Keratinocyte (primary cell): Measurements from ENCODE around the gene MIR17HG. TPM values are rescaled to one million over a fixed set of nuclear protein-coding genes. Genes with fewer than 3 reads are reported as not detected.
A peak's percentile ranks its signal among the peaks of the same experiment; 100 is the strongest.

Source experiments
- DNase-seq: peaks from one replicate; pipeline ENCODE4 v3.0.0-alpha.2; 2011; ENCODE audit warnings: low read depth, missing footprints, low spot score
- FAIRE-seq: peaks from 2 replicates; lab custom pipeline; 2011; peaks lifted over from hg19 to GRCh38; lab: Jason Lieb, UNC
- H2AFZ ChIP-seq: 2 replicates; pipeline ENCODE4 v1.6.0; 2012; ENCODE audit warnings: low read length, control low read depth, inconsistent platforms; ENCODE audit not compliant: control insufficient read depth
- H3K27ac ChIP-seq: 2 replicates; pipeline ENCODE4 v1.5.1; 2011; ENCODE audit warnings: low read length; ENCODE audit not compliant: control insufficient read depth, insufficient read depth
- H3K27me3 ChIP-seq: 3 replicates; pipeline ENCODE4 v1.6.0; 2011; ENCODE audit warnings: low read length; ENCODE audit not compliant: control insufficient read depth, insufficient read depth; ENCODE audit errors: extremely low read depth
- H3K36me3 ChIP-seq, 2 experiments: 2 replicates in 1 of 2; 3 replicates in 1 of 2; pipeline ENCODE4 v1.5.1; 2011; ENCODE audit warnings: low read length in 2 of 2, mild to moderate bottlenecking in 1 of 2; ENCODE audit not compliant: control insufficient read depth in 2 of 2, insufficient read depth in 2 of 2; ENCODE audit errors: extremely low read depth in 1 of 2
- H3K4me1 ChIP-seq: 3 replicates; pipeline ENCODE4 v1.5.1; 2011; ENCODE audit warnings: low read length; ENCODE audit not compliant: control insufficient read depth, insufficient read depth; ENCODE audit errors: extremely low read depth
- H3K4me2 ChIP-seq: 3 replicates; pipeline ENCODE4 v1.6.0; 2011; ENCODE audit warnings: low read depth, low read length; ENCODE audit not compliant: control insufficient read depth, insufficient read depth; ENCODE audit errors: extremely low read depth
- H3K4me3 ChIP-seq, 3 experiments: fragments of 200-600 bp in 1 of 3; sonication (generic) in 1 of 3; 2 replicates in 2 of 3; 3 replicates in 1 of 3; pipeline ENCODE4 v1.5.1; 2011 to 2016; ENCODE audit warnings: low read length in 3 of 3, mild to moderate bottlenecking in 3 of 3, control low read depth in 2 of 3, inconsistent platforms in 1 of 3, low read depth in 1 of 3, mixed read lengths in 1 of 3, mixed run types in 1 of 3, moderate library complexity in 1 of 3; ENCODE audit not compliant: control insufficient read depth in 2 of 3, insufficient read depth in 2 of 3; ENCODE audit errors: extremely low read depth in 1 of 3
- H3K79me2 ChIP-seq: 2 replicates; pipeline ENCODE4 v1.6.0; 2012; ENCODE audit warnings: low read length; ENCODE audit not compliant: control insufficient read depth, insufficient read depth
- H3K9ac ChIP-seq: 3 replicates; pipeline ENCODE4 v1.6.0; 2011; ENCODE audit warnings: low read length; ENCODE audit not compliant: control insufficient read depth, insufficient read depth; ENCODE audit errors: extremely low read depth
- H3K9me1 ChIP-seq: 3 replicates; pipeline ENCODE4 v1.6.0; 2011; ENCODE audit warnings: low read length; ENCODE audit not compliant: control insufficient read depth, insufficient read depth; ENCODE audit errors: extremely low read depth
- H3K9me3 ChIP-seq: 2 replicates; pipeline ENCODE4 v1.5.1; 2012; ENCODE audit warnings: low read depth, low read length; ENCODE audit not compliant: control insufficient read depth
- H4K20me1 ChIP-seq: 3 replicates; pipeline ENCODE4 v1.6.0; 2011; ENCODE audit warnings: low read length; ENCODE audit not compliant: control insufficient read depth, insufficient read depth; ENCODE audit errors: extremely low read depth
- EZH2 ChIP-seq: IDR thresholded peaks from one replicate; pipeline ENCODE4 v1.6.1; 2012; ENCODE audit warnings: inconsistent platforms, mild to moderate bottlenecking, low read length, moderate library complexity
- dilution Hi-C: fragments of 300-500 bp; cut with MboI; formaldehyde crosslinking; loops from one replicate; pipeline ENCODE4 v1.7.0; 2020; ENCODE audit warnings: low sequenced_read_pairs; ENCODE audit not compliant: extremely low pct_ligation_motif_present
- polyA plus RNA-seq, 5 experiments: library from polyadenylated mRNA; depleted of rRNA in 3 of 5; stranded (reverse) in 3 of 5; stranded (forward) in 1 of 5; unstranded in 1 of 5; fragments of >200 nt; gene quantifications; 1 replicate in 1 of 5; 2 replicates in 3 of 5; 3 replicates in 1 of 5; pipeline versions ENCODE4 v1.2.1 to v1.2.3, GENCODE V29; 2011 to 2012; ENCODE audit warnings: missing spikeins in 2 of 5, low read depth in 1 of 5, low replicate concordance in 1 of 5
- TF ChIP-seq, protein P1 (sequence below), 3 experiments: IDR thresholded peaks in 1 of 3; conservative IDR thresholded peaks in 1 of 3; optimal IDR thresholded peaks in 1 of 3; 2 replicates in 2 of 3; 3 replicates in 1 of 3; pipeline versions ENCODE3 to v1.5.1; 2011; ENCODE audit warnings: low read length in 3 of 3, mild to moderate bottlenecking in 3 of 3, moderate library complexity in 2 of 3, control low read depth in 1 of 3, inconsistent platforms in 1 of 3; ENCODE audit not compliant: insufficient read depth in 2 of 3; ENCODE audit errors: extremely low read depth in 1 of 3

The MIR17HG gene
- polyA plus RNA-seq, 1 donor (not counting 4 experiments of a cell fraction or from before 2014, with no cell fraction given): 2.9 TPM

DNA sequence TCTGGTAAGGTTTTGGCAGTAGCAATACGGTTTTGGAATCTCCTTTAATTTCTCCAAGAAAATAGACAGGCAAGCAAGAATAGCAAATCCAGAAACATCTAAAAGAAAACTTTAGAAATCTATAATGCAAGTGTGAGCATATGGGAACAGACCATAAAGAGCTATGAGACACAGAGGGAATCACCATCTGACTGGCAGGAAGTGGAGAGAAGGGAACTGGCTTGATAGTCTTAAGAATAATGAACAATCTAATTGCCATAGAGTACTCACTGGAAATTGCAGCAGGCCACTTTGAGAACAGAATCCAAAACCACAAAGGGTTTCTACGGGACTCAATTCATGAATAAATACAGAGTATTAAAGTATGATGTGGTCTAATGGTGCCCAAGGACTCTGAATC, 39.6 kb upstream of the MIR17HG start:
- Histone ChIP-seq H3K79me2 (no peaks in the 10 kb centered on the region), H4K20me1 (no peaks in the 10 kb centered on the region), H3K4me3 (no peak overlapping the region), H3K9me1 (no peaks in the 10 kb centered on the region), H3K4me1 (no peaks in the 10 kb centered on the region), H3K36me3 (no peaks in the 10 kb centered on the region), H3K9ac (no peak overlapping the region), H3K27me3 (no peaks in the 10 kb centered on the region), H3K9me3 (no peaks in the 10 kb centered on the region), H3K4me2 (no peak overlapping the region), H2AFZ (no peak overlapping the region), H3K27ac (no peak overlapping the region)
- TF ChIP-seq, protein P1, sequence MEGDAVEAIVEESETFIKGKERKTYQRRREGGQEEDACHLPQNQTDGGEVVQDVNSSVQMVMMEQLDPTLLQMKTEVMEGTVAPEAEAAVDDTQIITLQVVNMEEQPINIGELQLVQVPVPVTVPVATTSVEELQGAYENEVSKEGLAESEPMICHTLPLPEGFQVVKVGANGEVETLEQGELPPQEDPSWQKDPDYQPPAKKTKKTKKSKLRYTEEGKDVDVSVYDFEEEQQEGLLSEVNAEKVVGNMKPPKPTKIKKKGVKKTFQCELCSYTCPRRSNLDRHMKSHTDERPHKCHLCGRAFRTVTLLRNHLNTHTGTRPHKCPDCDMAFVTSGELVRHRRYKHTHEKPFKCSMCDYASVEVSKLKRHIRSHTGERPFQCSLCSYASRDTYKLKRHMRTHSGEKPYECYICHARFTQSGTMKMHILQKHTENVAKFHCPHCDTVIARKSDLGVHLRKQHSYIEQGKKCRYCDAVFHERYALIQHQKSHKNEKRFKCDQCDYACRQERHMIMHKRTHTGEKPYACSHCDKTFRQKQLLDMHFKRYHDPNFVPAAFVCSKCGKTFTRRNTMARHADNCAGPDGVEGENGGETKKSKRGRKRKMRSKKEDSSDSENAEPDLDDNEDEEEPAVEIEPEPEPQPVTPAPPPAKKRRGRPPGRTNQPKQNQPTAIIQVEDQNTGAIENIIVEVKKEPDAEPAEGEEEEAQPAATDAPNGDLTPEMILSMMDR (optimal IDR thresholded peaks at IDR 0.05 in 1 of 3, IDR thresholded peaks at IDR 0.05 in 1 of 3, conservative IDR thresholded peaks at IDR 0.05 in 1 of 3; ENCODE audit: extremely low read depth in 1 of 3, insufficient read depth in 2 of 3, low read length in 3 of 3): no peak
- no peak for TF ChIP-seq EZH2
- no peak for FAIRE-seq
- dilution Hi-C loops: no loop called here
- DNase-seq: no peak

DNA sequence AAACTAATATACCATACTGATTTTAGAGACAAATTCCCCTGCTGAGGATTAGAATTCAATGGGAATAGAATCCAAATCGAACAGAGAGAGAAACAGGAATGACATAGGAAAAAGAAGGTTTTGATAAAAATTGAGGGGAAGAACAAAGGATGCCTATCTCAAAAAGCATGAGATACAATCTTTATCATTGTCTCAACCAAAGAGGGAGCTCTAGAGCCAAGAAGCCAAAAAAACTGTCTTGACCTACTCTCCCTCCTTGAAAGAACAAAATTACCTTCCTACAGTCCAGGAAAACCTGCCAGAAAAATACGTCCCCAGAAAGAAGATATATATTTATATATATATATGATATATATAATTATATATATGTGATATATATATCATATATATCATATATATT, 39.2 kb upstream of the MIR17HG start:
- FAIRE-seq: no peak
- dilution Hi-C loops: no loop called here

More for the DNA sequence above, 39.2 kb upstream of the MIR17HG start:
- Histone ChIP-seq H3K27ac (no peak overlapping the region), H3K79me2 (no peaks in the 10 kb centered on the region), H3K27me3 (no peaks in the 10 kb centered on the region), H3K9me3 (no peaks in the 10 kb centered on the region), H2AFZ (no peak overlapping the region), H3K4me3 (no peak overlapping the region), H3K9ac (no peak overlapping the region), H3K4me2 (no peak overlapping the region), H3K4me1 (no peaks in the 10 kb centered on the region), H3K36me3 (no peaks in the 10 kb centered on the region), H4K20me1 (no peaks in the 10 kb centered on the region), H3K9me1 (no peaks in the 10 kb centered on the region)
- DNase-seq: no peak
- TF ChIP-seq EZH2: no peak
- TF ChIP-seq, protein P1 (optimal IDR thresholded peaks at IDR 0.05 in 1 of 3, IDR thresholded peaks at IDR 0.05 in 1 of 3, conservative IDR thresholded peaks at IDR 0.05 in 1 of 3; ENCODE audit: extremely low read depth in 1 of 3, insufficient read depth in 2 of 3, low read length in 3 of 3): peak in 1 of 3 experiments; percentile 5
